Subcutaneous abdominal adipose tissue (tissue), 5 donors: ENCODE measurements around the gene NOL12.
A peak's percentile ranks its signal among the peaks of the same experiment; 100 is the strongest.

Source experiments
- H3K27ac ChIP-seq: one replicate; pipeline ENCODE4 v1.7.0; 2013; ENCODE audit warnings: low read depth, mild to moderate bottlenecking, inconsistent platforms, low read length, moderate library complexity
- H3K27me3 ChIP-seq, 5 donors: one replicate each; pipeline ENCODE4 v1.7.0; 2013; ENCODE audit warnings: low read length in 5 of 5, inconsistent platforms in 1 of 5; ENCODE audit not compliant: control insufficient read depth in 5 of 5, insufficient read depth in 4 of 5
- H3K36me3 ChIP-seq, 5 donors: one replicate each; pipeline ENCODE4 v1.7.0; 2013; ENCODE audit warnings: low read length in 5 of 5; ENCODE audit not compliant: control insufficient read depth in 5 of 5, insufficient read depth in 5 of 5
- H3K4me1 ChIP-seq, 5 donors: one replicate each; pipeline ENCODE4 v1.7.0; 2013; ENCODE audit warnings: low read length in 5 of 5, mild to moderate bottlenecking in 3 of 5, moderate library complexity in 1 of 5; ENCODE audit not compliant: control insufficient read depth in 5 of 5, insufficient read depth in 5 of 5
- H3K4me3 ChIP-seq, 5 donors: one replicate each; pipeline ENCODE4 v1.7.0; 2013; ENCODE audit warnings: low read length in 5 of 5, low read depth in 1 of 5
- H3K9ac ChIP-seq, 5 donors: one replicate each; pipeline ENCODE4 v1.7.0; 2013; ENCODE audit warnings: low read length in 5 of 5, mild to moderate bottlenecking in 4 of 5, moderate library complexity in 3 of 5
- H3K9me3 ChIP-seq, 5 donors: one replicate each; pipeline ENCODE4 v1.7.0; 2013; ENCODE audit warnings: low read length in 5 of 5; ENCODE audit not compliant: control insufficient read depth in 5 of 5
- donor health status: healthy.
- donor health status: healthy.
- donor health status: healthy.
- donor health status: healthy.
- donor health status: healthy.

The NOL12 gene

GRCh38 chr22:37678372-37678771 lies 7.8 kb upstream of the NOL12 start:
- Histone ChIP-seq H3K27me3 (no peaks in the 10 kb centered on the region), H3K27ac (peak overlapping the region; percentile 100), H3K9ac (peak overlapping the region in 3 of 5 donors; percentile 21 to 68 (median 29)), H3K9me3 (no peaks in the 10 kb centered on the region), H3K4me1 (peaks cover 15 to 55% (median 52%) of the 10 kb centered on the region in 5 donors), H3K36me3 (peaks cover 0 to 19% (median 18%) of the 10 kb centered on the region in 5 donors), H3K4me3 (peak overlapping the region in 3 of 5 donors; percentile 42 to 52 (median 49))

GRCh38 chr22:37679670-37680069 lies 6.5 kb upstream of the NOL12 start:
- no peaks in the 10 kb centered on the region for H3K27me3 ChIP-seq
- peak overlapping the region; percentile 37 for H3K27ac ChIP-seq
- H3K9ac ChIP-seq = no peak overlapping the region
- peaks cover 15 to 45% (median 43%) of the 10 kb centered on the region in 5 donors for H3K4me1 ChIP-seq
- H3K36me3 ChIP-seq = peaks cover 0 to 19% (median 18%) of the 10 kb centered on the region in 5 donors
- no peak overlapping the region for H3K4me3 ChIP-seq
- H3K9me3 ChIP-seq = no peaks in the 10 kb centered on the region

- peak overlapping the region; percentile 37 for H3K27ac ChIP-seq
- no peaks in the 10 kb centered on the region for H3K27me3 ChIP-seq
- H3K4me1 ChIP-seq = peaks cover 15 to 39% (median 37%) of the 10 kb centered on the region in 5 donors
- no peak overlapping the region for H3K4me3 ChIP-seq
- H3K9me3 ChIP-seq = no peaks in the 10 kb centered on the region
- no peak overlapping the region for H3K9ac ChIP-seq
- H3K36me3 ChIP-seq = peaks cover 0 to 19% (median 18%) of the 10 kb centered on the region in 5 donors
These were observed 5.8 kb upstream of the NOL12 start for GRCh38 chr22:37680191-37680851.

- H3K4me1 ChIP-seq = peaks cover 12 to 39% (median 37%) of the 10 kb centered on the region in 5 donors
- H3K36me3 ChIP-seq = peaks cover 0 to 19% (median 18%) of the 10 kb centered on the region in 5 donors
- H3K27me3 ChIP-seq = no peaks in the 10 kb centered on the region
- H3K9ac ChIP-seq = no peak overlapping the region
- peak overlapping the region; percentile 23 for H3K27ac ChIP-seq
- no peak overlapping the region for H3K4me3 ChIP-seq
- H3K9me3 ChIP-seq = no peaks in the 10 kb centered on the region
These were observed 5.1 kb upstream of the NOL12 start for GRCh38 chr22:37681001-37681424.

- peaks cover 0 to 19% (median 18%) of the 10 kb centered on the region in 5 donors for H3K36me3 ChIP-seq
- peaks cover 10 to 37% (median 35%) of the 10 kb centered on the region in 5 donors for H3K4me1 ChIP-seq
- no peaks in the 10 kb centered on the region for H3K27me3 ChIP-seq
- no peak overlapping the region for H3K4me3 ChIP-seq
- peak overlapping the region in 1 of 5 donors; percentile 14 for H3K9ac ChIP-seq
- H3K27ac ChIP-seq = no peak overlapping the region
- H3K9me3 ChIP-seq = no peaks in the 10 kb centered on the region
These were observed 4.5 kb upstream of the NOL12 start for GRCh38 chr22:37681556-37682049.

- no peak overlapping the region for H3K9ac ChIP-seq
- no peak overlapping the region for H3K4me3 ChIP-seq
- H3K4me1 ChIP-seq = peaks cover 9 to 37% (median 29%) of the 10 kb centered on the region in 5 donors
- no peak overlapping the region for H3K27ac ChIP-seq
- H3K9me3 ChIP-seq = no peaks in the 10 kb centered on the region
- no peaks in the 10 kb centered on the region for H3K27me3 ChIP-seq
- H3K36me3 ChIP-seq = peaks cover 0 to 20% (median 16%) of the 10 kb centered on the region in 5 donors
These were observed 1.1 kb upstream of the NOL12 start for GRCh38 chr22:37684803-37685615.

GRCh38 chr22:37690407-37690806 lies 4.3 kb downstream of the NOL12 start:
- Histone ChIP-seq H3K27me3 (no peaks in the 10 kb centered on the region), H3K9me3 (no peaks in the 10 kb centered on the region), H3K27ac (no peak overlapping the region), H3K4me1 (peaks cover 2 to 23% (median 19%) of the 10 kb centered on the region in 5 donors), H3K9ac (no peak overlapping the region), H3K36me3 (peaks cover 0 to 63% (median 52%) of the 10 kb centered on the region in 5 donors), H3K4me3 (no peak overlapping the region)

- H3K27ac ChIP-seq = no peak overlapping the region
- H3K9me3 ChIP-seq = no peaks in the 10 kb centered on the region
- H3K36me3 ChIP-seq = peaks cover 0 to 63% (median 52%) of the 10 kb centered on the region in 5 donors
- H3K4me1 ChIP-seq = peaks cover 2 to 19% (median 15%) of the 10 kb centered on the region in 5 donors
- no peak overlapping the region for H3K9ac ChIP-seq
- H3K4me3 ChIP-seq = no peak overlapping the region
- H3K27me3 ChIP-seq = no peaks in the 10 kb centered on the region
These were observed 4.9 kb downstream of the NOL12 start for GRCh38 chr22:37690901-37691504.

- Histone ChIP-seq H3K4me1 (peaks cover 0 to 17% (median 14%) of the 10 kb centered on the region in 5 donors), H3K27ac (no peak overlapping the region), H3K36me3 (peaks cover 0 to 63% (median 52%) of the 10 kb centered on the region in 5 donors), H3K4me3 (no peak overlapping the region), H3K9ac (no peak overlapping the region), H3K9me3 (no peaks in the 10 kb centered on the region), H3K27me3 (no peaks in the 10 kb centered on the region)
These were observed 6.6 kb downstream of the NOL12 start for GRCh38 chr22:37692627-37693285.
